ENCODE data around the gene CHAT.

The CHAT gene

GRCh38 chr10:49613882-49614241 lies at the start of gene CHAT:
Gene CHAT (plus strand): TSS chr10:49614037. CDS start chr10:49614190, 153 bp downstream.
- H3K4me3 ChIP-seq (ENCODE audit: low read depth, low read length) = no peak within 1 kb of the TSS
- DNase-seq (ENCODE audit: low read depth) = no peak

GRCh38 chr10:49564461-49565009 lies 49.3 kb upstream of the CHAT start:
- TF ChIP-seq, protein P1, sequence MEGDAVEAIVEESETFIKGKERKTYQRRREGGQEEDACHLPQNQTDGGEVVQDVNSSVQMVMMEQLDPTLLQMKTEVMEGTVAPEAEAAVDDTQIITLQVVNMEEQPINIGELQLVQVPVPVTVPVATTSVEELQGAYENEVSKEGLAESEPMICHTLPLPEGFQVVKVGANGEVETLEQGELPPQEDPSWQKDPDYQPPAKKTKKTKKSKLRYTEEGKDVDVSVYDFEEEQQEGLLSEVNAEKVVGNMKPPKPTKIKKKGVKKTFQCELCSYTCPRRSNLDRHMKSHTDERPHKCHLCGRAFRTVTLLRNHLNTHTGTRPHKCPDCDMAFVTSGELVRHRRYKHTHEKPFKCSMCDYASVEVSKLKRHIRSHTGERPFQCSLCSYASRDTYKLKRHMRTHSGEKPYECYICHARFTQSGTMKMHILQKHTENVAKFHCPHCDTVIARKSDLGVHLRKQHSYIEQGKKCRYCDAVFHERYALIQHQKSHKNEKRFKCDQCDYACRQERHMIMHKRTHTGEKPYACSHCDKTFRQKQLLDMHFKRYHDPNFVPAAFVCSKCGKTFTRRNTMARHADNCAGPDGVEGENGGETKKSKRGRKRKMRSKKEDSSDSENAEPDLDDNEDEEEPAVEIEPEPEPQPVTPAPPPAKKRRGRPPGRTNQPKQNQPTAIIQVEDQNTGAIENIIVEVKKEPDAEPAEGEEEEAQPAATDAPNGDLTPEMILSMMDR (IDR thresholded peaks at IDR 0.05; ENCODE audit: low read depth, low read length, missing control alignments) = no peak
- no peak for DNase-seq (ENCODE audit: low read depth)
- H3K4me3 ChIP-seq (ENCODE audit: low read depth, low read length) = no peak overlapping the region

More at GRCh38 chr10:49613882-49614241, at the start of gene CHAT:
- TF ChIP-seq, protein P1 (IDR thresholded peaks at IDR 0.05; ENCODE audit: low read depth, low read length, missing control alignments) = no peak

- TF ChIP-seq, protein P1 (IDR thresholded peaks at IDR 0.05; ENCODE audit: low read depth, low read length, missing control alignments) = no peak
- no peak overlapping the region for H3K4me3 ChIP-seq (ENCODE audit: low read depth, low read length)
- DNase-seq (ENCODE audit: low read depth) = no peak
Measured at GRCh38 chr10:49567810-49568209, 46.0 kb upstream of the CHAT start.

DNA sequence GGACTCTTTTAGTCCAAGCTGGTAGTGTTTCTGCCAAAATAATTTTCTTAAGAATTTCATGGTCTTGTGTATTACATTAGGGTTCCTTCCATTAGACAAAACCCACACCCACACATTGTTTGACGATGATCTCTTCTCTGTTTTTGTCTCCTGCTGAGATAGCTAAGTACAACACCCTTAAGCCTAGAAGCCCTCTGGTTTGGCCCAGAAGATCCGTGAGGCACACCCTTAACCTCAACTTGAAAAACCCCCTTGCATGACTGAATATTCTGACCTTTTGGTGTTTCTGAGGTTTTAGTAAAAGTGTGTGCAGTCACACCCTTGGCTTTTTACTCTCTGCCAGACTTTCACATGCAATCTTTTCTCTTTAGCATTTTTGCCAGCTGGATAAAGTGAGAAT lies 45.6 kb upstream of the CHAT start:
- no peak overlapping the region for H3K4me3 ChIP-seq (ENCODE audit: low read depth, low read length)
- DNase-seq (ENCODE audit: low read depth) = peak; percentile 47
- TF ChIP-seq, protein P1 (IDR thresholded peaks at IDR 0.05; ENCODE audit: low read depth, low read length, missing control alignments) = no peak

- DNase-seq (ENCODE audit: low read depth) = no peak
- H3K4me3 ChIP-seq (ENCODE audit: low read depth, low read length) = no peak overlapping the region
- TF ChIP-seq, protein P1 (IDR thresholded peaks at IDR 0.05; ENCODE audit: low read depth, low read length, missing control alignments) = no peak
Measured at GRCh38 chr10:49569031-49569631, 44.7 kb upstream of the CHAT start.

DNA sequence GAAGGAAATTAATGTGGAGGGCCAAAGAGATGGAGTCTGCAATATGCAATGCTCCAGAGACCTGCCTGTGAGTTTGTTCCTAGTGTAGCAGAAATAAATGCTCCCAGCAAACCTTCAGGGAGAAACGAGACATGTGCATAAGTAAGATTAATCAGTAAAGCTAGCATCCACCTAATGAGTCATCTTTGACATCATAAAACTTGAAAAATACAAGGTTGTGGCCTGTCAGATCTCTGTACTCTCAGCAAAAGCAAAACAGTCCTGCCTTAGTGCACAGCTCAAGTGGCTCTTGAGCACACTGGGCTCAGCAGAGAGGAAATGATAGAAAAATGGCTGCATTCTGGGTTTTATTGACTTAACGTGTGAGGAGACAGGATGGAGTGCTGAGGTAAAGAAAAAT lies 42.4 kb upstream of the CHAT start:
- DNase-seq (ENCODE audit: low read depth) = no peak
- TF ChIP-seq, protein P1 (IDR thresholded peaks at IDR 0.05; ENCODE audit: low read depth, low read length, missing control alignments) = no peak
- H3K4me3 ChIP-seq (ENCODE audit: low read depth, low read length) = no peak overlapping the region

- TF ChIP-seq, protein P1 (IDR thresholded peaks at IDR 0.05; ENCODE audit: low read depth, low read length, missing control alignments) = no peak
- no peak for DNase-seq (ENCODE audit: low read depth)
- H3K4me3 ChIP-seq (ENCODE audit: low read depth, low read length) = no peak overlapping the region
Measured at GRCh38 chr10:49572594-49573114, 41.2 kb upstream of the CHAT start.

All from GM12864 (cell line).